NCI-H82 treated with DMSO at 0.1 percent for 48 hours (cell line): Measurements from ENCODE around the gene RALGPS2.

Experiments used
- DNase-seq: peaks from one replicate; lab custom pipeline; 2025; ENCODE audit not compliant: unreplicated experiment; lab: John Stamatoyannopoulos, UW

Gene RALGPS2

DNA sequence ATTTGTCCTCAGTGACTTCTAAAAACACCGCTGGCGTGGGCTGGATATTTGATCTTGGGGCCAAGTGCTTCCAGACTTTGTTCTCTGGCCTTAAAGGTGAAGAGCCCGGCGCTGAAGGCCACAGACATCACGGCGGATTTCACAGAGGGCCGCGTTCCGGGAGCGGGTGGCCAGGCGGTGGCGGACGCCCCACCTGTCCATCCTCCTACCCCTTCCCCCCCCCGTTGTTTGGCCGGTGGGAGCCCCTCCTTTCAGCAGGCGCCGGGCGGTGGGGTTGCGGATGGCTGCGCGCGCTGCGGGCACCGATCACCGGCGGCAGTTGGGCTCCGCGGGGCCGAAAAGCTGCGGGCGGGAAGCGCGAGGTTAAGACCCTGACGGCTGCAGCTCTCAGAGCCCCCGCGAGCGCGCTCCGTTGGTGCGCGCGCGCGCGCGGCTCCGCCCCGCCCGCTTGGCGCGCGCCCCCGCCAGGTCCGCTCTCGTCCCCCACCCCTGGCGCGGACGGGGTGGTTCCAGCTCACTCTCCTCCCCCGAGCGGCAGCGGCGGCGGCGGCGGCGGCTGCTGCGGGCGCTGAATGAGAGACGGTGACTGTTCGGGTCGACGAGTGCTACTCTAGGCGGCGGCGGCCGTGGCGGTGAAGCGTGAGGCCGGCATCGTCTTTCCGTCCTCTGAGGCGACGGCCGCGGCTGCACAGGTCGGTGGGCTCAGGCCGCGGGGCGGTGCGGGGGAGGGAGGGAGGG is at the start of gene RALGPS2:
TSS of gene RALGPS2 (plus strand) at position 517 of the 738 bp plus-strand sequence. CDS start 51,521 bp downstream, outside the sequence.
- peak; percentile 70 for DNase-seq

- DNase-seq = no peak
Observed at GRCh38 chr1:178679237-178679636, 45.8 kb upstream of the RALGPS2 start.

GRCh38 chr1:178682429-178682828 is 42.6 kb upstream of the RALGPS2 start:
- DNase-seq = no peak

DNA sequence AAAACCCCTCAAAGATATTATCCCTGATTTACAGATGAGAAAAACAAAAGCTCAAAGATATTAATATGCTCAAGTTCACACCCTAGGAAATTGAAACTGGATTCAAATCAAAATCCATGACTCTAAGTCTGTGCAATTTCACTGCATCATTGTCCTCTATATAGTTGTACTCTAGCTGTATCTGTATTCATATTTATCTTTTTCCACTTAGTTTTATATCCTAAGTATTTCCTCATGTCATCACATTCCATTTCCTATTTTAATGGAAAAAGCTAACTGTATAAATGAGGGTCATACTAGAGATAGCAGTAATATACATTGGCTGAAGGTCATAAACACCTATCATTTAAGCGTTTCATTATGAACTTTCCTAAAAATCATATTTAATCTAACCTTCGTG is 42.2 kb upstream of the RALGPS2 start:
- no peak for DNase-seq

DNA sequence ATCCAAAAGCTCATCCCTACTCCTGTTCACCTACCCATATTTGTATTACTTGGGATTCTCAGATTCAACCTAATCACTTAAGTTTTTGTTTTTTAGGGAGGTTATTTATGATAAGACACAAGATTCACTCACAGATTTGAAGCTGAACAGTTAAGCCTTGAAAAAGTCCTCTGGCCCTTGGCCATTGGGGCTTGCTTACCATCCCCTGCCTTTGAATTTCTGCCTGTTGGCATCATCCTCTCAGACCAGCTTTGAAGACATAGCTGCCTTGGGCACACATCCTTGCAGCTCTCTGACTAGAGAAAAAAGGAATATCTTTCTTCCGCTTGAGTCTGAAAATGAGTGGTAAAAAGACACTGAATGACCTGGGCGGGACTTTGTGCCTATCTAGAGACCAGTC is 41.8 kb upstream of the RALGPS2 start:
- no peak for DNase-seq

DNA sequence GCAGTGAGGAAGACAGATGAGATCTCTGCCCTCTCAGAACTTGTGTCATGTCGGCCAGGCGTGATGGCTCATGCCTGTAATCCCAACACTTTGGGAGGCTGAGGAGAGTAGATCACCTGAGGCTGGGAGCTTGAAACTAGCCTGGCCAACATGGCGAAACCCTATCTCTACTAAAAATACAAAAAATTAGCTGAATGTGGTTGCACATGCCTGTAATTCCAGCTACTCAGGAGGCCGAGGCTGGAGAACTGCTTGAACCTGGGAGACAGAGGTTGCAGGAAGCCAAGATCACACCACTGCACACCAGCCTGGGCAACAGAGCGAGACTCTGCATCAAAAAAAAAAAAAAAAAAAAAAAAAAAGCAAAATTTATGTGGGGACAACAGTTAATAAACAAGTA is 40.9 kb upstream of the RALGPS2 start:
- DNase-seq = no peak

DNA sequence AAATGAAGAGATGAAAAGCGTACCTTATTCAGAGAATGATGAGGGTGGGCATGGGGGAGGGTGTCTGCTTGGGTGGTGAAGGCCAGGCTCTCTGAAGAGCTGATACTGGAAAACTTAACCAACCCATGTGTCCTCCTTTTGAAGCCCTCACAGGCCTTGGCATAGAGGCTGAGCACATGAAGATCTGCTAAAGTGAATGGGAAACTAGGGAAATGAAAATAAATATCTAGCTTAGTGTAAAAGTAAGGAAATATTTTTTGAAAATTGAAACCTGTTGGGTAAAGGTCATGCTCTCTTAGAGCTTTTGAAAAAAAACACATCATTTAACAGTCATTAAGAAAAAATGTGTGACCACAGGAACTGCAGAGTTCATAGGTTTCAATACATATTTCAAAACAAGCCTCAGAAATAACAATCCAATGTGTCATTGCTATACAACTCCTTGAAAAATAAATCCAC is 40.5 kb upstream of the RALGPS2 start:
- DNase-seq = no peak

- DNase-seq = no peak
Observed at GRCh38 chr1:178686407-178686806, 38.6 kb upstream of the RALGPS2 start.

DNA sequence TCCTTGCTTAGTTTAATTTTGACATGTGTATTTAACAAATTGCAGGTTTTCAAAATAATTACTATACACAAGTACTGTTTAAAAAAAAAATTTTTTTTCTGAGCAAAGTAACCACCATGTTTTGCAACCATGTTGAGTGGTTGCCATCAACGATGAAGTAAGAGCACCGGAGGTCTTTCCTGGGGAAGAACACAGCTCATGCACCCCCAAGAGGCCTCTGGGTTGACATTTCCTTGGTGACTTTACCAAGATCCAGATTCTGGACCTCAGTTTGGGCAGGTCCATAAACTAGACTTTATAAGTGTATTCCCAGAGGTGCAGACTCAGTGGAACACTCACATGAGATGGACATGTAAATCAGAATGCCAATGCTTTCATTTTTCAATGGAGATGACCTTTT is 36.8 kb upstream of the RALGPS2 start:
- no peak for DNase-seq

DNA sequence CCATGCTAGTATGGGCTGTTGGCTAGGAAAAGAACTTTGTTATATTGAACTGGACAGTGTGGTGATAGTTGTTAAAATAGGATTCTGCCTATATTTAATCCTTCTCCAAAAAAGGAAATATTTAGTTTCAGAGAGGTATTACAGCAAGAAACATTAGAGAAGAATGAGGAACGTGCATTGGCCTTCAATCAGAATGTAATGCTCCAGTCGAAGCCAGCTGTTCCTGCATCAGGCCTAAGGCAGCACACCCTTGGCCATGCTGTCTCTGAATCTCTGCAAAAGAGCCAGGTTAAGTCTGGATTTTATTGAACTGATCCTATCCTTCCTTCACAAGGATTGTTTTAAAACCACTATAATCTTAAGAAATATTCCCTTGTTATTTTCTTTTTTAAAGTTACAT is 35.3 kb upstream of the RALGPS2 start:
- peak; percentile 34 for DNase-seq

DNA sequence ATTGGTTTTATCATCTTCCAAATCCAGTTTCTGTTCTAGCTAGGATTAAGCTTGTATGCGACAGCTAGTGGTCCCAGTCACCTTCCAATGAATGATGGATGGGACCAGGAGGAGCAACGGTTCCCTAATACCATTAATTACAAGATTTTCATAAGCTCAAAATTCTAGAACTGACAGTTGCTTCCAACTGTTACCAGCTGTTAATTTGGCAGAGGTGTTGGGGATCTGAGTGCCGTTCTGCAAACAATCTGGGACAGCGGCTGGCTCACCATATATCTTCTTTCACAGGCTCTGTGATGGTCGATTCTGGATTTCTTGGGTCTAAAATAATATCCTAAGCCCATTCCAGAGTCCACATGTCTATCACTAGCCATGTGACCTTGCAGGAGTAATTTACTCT is 34.5 kb upstream of the RALGPS2 start:
- peak; percentile 98 for DNase-seq

DNA sequence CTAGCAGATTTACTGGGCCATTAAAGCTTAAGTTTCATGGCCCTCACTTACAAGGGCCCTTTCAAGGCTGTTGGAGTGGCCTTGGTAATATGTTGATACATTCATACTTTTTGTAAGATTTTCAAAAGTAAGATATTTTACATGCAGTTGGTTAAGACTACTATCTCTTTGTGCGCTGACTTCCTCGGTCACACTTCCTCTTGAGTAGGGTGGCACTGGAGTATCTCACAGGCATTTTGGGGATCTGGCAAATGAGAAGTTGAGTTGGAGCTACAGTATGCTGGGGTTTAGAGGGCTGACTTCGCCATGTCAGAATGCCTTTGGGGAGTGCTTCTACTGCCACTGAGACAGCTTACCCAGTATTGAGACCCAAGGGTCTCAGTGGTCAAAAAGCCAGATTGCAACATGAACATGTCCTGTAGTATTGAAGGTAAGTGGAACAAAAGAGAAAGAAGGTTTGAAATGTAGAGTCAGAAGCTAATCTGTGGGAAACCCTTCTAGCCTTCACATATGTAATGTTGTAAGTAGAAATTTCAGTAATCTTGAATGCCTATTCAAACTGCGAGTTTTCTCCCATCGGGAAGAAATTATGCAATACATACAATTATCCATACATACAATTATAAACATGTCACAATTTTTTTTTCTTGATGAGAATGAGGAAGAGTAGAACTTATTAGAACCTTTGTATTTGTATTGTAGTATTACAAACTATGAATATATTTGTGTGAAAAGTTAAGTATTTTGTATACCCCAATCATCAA is 32.3 kb upstream of the RALGPS2 start:
- DNase-seq = no peak

DNA sequence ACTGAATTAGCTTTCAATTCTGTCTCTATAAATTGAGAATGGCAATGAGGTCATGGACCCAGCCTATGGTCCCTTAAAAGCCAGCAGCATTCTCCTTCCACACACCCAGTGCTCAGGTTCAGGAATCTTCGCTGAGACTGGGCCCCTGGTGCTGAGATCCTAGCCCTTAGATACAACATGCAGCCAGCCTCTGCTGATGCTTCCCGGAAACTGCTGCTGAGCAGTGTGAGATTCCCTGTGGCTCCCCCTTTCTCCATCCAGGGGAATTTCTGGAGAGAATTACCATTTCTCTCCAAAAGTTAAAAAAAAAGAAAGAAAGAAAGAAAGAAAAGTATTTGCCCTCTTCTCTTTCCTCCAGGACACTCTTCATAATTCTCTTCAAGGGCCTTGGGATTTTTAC is 31.7 kb upstream of the RALGPS2 start:
- DNase-seq = no peak

DNA sequence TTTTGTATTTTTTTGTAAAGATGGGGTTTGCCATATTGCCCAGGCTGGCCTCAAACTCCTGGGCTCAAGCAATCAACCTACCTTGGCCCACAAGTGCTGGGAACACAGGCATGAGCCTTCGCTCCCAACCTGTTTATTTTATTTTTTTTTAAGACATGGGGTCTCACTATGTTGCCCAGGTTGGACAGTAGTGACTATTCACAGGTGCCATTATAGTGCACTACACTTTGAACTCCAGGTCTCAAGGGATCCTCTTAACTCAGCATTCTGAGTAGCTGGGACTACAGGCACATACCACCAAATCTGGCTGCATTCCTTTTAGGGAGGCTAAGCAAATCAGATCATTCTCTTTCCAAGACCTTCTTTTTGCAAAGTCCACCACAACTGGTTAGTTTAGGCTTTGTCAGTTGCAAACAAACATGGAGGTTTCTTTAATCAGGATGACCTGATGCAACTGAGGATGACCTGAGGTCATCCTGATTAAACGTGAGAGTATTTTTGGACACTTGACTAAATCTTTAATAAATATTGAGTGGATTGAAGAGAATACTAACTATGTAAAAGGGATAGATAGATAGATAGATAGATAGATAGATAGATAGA is 30.0 kb upstream of the RALGPS2 start:
- DNase-seq = no peak

DNA sequence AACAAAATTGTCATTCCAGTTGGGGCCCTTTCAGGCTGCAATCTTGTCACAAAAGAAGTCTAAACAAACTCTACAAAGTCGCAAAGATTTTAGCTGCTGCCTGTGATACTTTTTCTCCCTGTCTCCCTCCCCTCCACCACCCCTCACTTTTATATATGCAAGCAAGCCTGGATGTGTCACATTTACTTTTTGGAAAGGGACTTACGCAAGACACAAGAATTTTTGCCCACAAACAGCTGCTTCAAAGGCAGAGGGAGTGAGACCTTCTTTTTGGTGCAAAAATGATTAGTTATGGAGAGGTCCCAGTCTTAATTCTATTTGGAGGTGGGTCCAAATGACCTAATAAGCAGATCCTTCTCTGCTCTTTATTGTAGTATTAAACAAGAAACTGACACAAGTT is 22.9 kb upstream of the RALGPS2 start:
- no peak for DNase-seq

DNA sequence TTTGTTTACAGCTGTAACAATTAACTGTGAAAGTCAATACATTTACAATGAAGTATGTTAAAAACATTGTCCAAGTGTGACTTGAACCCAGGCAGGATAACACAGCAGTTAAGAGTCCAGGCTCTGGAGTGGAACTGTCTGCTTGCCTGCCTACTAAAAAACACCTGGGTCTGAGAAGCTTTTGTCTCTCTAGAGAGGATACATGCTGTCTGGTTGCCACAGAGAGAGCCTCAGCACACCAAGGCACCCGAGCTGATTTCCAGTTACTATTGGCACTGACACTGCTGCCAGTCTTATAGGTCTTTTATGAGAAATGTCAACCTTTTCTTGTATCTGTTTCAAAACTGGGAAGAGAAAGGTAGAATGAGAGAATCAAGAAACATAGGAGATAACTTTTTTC is 20.2 kb upstream of the RALGPS2 start:
- DNase-seq = no peak

DNA sequence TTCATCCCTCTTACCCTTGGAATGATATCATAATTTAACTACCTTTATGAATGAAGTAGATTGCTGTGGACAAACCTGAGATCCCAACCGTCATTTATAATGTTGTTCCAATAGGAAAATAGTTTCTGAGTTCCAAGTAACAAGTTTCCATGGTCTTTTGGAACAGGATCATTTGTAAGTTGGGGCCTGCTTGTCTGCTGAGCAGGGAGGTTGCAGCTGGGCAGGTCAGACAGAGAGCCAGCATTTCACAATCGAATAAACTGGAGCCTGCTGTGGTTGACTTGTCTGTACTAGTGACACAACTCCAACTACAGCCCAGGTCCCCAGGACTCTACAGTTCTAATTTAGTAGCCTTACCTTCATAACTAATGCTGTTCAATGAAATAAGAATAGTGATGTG is 18.6 kb upstream of the RALGPS2 start:
- no peak for DNase-seq

- DNase-seq = no peak
Observed at GRCh38 chr1:178713259-178713658, 11.8 kb upstream of the RALGPS2 start.

GRCh38 chr1:178714453-178714852 is 10.6 kb upstream of the RALGPS2 start:
- DNase-seq = no peak

DNA sequence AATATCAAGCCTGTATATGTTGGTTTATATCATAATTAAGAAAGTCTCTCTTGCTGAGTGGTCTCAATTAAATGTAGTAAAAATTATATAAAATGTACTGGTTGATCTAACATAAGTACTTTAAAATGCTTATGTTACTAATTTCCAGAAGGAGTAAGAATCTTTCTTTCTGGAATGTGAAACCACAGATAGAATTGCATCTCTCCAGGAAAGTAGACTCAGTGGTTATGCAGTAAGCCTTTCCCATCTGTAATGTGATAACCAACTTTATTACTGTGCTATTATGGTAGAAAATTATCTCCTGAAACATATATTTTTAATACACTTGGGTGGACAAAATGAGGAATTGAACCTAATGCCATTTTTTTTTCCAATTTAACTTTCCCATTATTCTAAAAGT is 8.9 kb upstream of the RALGPS2 start:
- DNase-seq = no peak

- DNase-seq = no peak
Observed at GRCh38 chr1:178718520-178718919, 6.5 kb upstream of the RALGPS2 start.

DNA sequence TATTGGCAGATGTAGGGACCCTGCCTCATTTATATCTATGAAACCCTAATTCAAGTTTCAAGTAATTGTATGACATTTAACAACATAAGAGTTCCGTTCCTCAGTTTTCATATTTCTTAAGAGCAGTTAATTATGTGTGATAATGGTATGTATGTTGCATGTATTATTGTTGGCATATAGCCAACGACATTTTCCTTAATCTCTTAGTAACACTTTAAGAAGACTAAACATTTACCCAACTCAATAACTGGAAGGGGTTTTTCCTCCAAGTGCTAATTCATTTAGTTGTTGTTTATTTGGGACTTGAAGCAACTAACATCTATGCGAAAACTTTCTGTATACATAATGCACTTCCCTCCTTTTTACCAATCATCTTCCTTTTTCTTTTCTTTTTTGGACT is 1.5 kb upstream of the RALGPS2 start:
- DNase-seq = no peak
